Keratinocyte (primary cell): Measurements from ENCODE around the gene APBB2. TPM values are rescaled to one million over a fixed set of nuclear protein-coding genes. Genes with fewer than 3 reads are reported as not detected.

ENCODE experiments used
- DNase-seq: peaks from one replicate; pipeline ENCODE4 v3.0.0-alpha.2; 2011; ENCODE audit warnings: low read depth, missing footprints, low spot score
- FAIRE-seq: peaks from 2 replicates; lab custom pipeline; 2011; peaks lifted over from hg19 to GRCh38; lab: Jason Lieb, UNC
- H2AFZ ChIP-seq: 2 replicates; pipeline ENCODE4 v1.6.0; 2012; ENCODE audit warnings: low read length, control low read depth, inconsistent platforms; ENCODE audit not compliant: control insufficient read depth
- H3K27ac ChIP-seq: 2 replicates; pipeline ENCODE4 v1.5.1; 2011; ENCODE audit warnings: low read length; ENCODE audit not compliant: control insufficient read depth, insufficient read depth
- H3K27me3 ChIP-seq: 3 replicates; pipeline ENCODE4 v1.6.0; 2011; ENCODE audit warnings: low read length; ENCODE audit not compliant: control insufficient read depth, insufficient read depth; ENCODE audit errors: extremely low read depth
- H3K36me3 ChIP-seq, 2 experiments: 2 replicates in 1 of 2; 3 replicates in 1 of 2; pipeline ENCODE4 v1.5.1; 2011; ENCODE audit warnings: low read length in 2 of 2, mild to moderate bottlenecking in 1 of 2; ENCODE audit not compliant: control insufficient read depth in 2 of 2, insufficient read depth in 2 of 2; ENCODE audit errors: extremely low read depth in 1 of 2
- H3K4me1 ChIP-seq: 3 replicates; pipeline ENCODE4 v1.5.1; 2011; ENCODE audit warnings: low read length; ENCODE audit not compliant: control insufficient read depth, insufficient read depth; ENCODE audit errors: extremely low read depth
- H3K4me2 ChIP-seq: 3 replicates; pipeline ENCODE4 v1.6.0; 2011; ENCODE audit warnings: low read depth, low read length; ENCODE audit not compliant: control insufficient read depth, insufficient read depth; ENCODE audit errors: extremely low read depth
- H3K4me3 ChIP-seq, 3 experiments: fragments of 200-600 bp in 1 of 3; sonication (generic) in 1 of 3; 2 replicates in 2 of 3; 3 replicates in 1 of 3; pipeline ENCODE4 v1.5.1; 2011 to 2016; ENCODE audit warnings: low read length in 3 of 3, mild to moderate bottlenecking in 3 of 3, control low read depth in 2 of 3, inconsistent platforms in 1 of 3, low read depth in 1 of 3, mixed read lengths in 1 of 3, mixed run types in 1 of 3, moderate library complexity in 1 of 3; ENCODE audit not compliant: control insufficient read depth in 2 of 3, insufficient read depth in 2 of 3; ENCODE audit errors: extremely low read depth in 1 of 3
- H3K79me2 ChIP-seq: 2 replicates; pipeline ENCODE4 v1.6.0; 2012; ENCODE audit warnings: low read length; ENCODE audit not compliant: control insufficient read depth, insufficient read depth
- H3K9ac ChIP-seq: 3 replicates; pipeline ENCODE4 v1.6.0; 2011; ENCODE audit warnings: low read length; ENCODE audit not compliant: control insufficient read depth, insufficient read depth; ENCODE audit errors: extremely low read depth
- H3K9me1 ChIP-seq: 3 replicates; pipeline ENCODE4 v1.6.0; 2011; ENCODE audit warnings: low read length; ENCODE audit not compliant: control insufficient read depth, insufficient read depth; ENCODE audit errors: extremely low read depth
- H3K9me3 ChIP-seq: 2 replicates; pipeline ENCODE4 v1.5.1; 2012; ENCODE audit warnings: low read depth, low read length; ENCODE audit not compliant: control insufficient read depth
- H4K20me1 ChIP-seq: 3 replicates; pipeline ENCODE4 v1.6.0; 2011; ENCODE audit warnings: low read length; ENCODE audit not compliant: control insufficient read depth, insufficient read depth; ENCODE audit errors: extremely low read depth
- CTCF ChIP-seq, 3 experiments: IDR thresholded peaks in 1 of 3; conservative IDR thresholded peaks in 1 of 3; optimal IDR thresholded peaks in 1 of 3; 2 replicates in 2 of 3; 3 replicates in 1 of 3; pipeline versions ENCODE3 to v1.5.1; 2011; ENCODE audit warnings: low read length in 3 of 3, mild to moderate bottlenecking in 3 of 3, moderate library complexity in 2 of 3, control low read depth in 1 of 3, inconsistent platforms in 1 of 3; ENCODE audit not compliant: insufficient read depth in 2 of 3; ENCODE audit errors: extremely low read depth in 1 of 3
- EZH2 ChIP-seq: IDR thresholded peaks from one replicate; pipeline ENCODE4 v1.6.1; 2012; ENCODE audit warnings: inconsistent platforms, mild to moderate bottlenecking, low read length, moderate library complexity
- dilution Hi-C: fragments of 300-500 bp; cut with MboI; formaldehyde crosslinking; loops from one replicate; pipeline ENCODE4 v1.7.0; 2020; ENCODE audit warnings: low sequenced_read_pairs; ENCODE audit not compliant: extremely low pct_ligation_motif_present
- polyA plus RNA-seq, 5 experiments: library from polyadenylated mRNA; depleted of rRNA in 3 of 5; stranded (reverse) in 3 of 5; stranded (forward) in 1 of 5; unstranded in 1 of 5; fragments of >200 nt; gene quantifications; 1 replicate in 1 of 5; 2 replicates in 3 of 5; 3 replicates in 1 of 5; pipeline versions ENCODE4 v1.2.1 to v1.2.3, GENCODE V29; 2011 to 2012; ENCODE audit warnings: missing spikeins in 2 of 5, low read depth in 1 of 5, low replicate concordance in 1 of 5

APBB2 gene
- polyA plus RNA-seq, 1 donor (not counting 4 experiments of a cell fraction or from before 2014, with no cell fraction given): 57.3 TPM

- DNase-seq: no peak
- Histone ChIP-seq H3K9me1 (no peaks in the 10 kb centered on the region), H3K9ac (peak overlapping the region; percentile 60), H3K36me3 (peaks cover 7 to 18% of the 10 kb centered on the region in 2 experiments), H3K9me3 (no peaks in the 10 kb centered on the region), H3K4me3 (no peak overlapping the region), H3K4me1 (peaks cover 64% of the 10 kb centered on the region), H3K27me3 (no peaks in the 10 kb centered on the region), H4K20me1 (no peaks in the 10 kb centered on the region), H2AFZ (no peak overlapping the region), H3K79me2 (peaks cover 69% of the 10 kb centered on the region), H3K4me2 (peak overlapping the region; percentile 71), H3K27ac (peak overlapping the region; percentile 83)
- dilution Hi-C loops: no loop called here
- no peak for TF ChIP-seq CTCF (optimal IDR thresholded peaks at IDR 0.05 in 1 of 3, IDR thresholded peaks at IDR 0.05 in 1 of 3, conservative IDR thresholded peaks at IDR 0.05 in 1 of 3; ENCODE audit: extremely low read depth in 1 of 3, insufficient read depth in 2 of 3, low read length in 3 of 3)
- TF ChIP-seq EZH2: no peak
- FAIRE-seq: no peak
Observed at GRCh38 chr4:41144040-41144379, 70.3 kb downstream of the APBB2 start.

GRCh38 chr4:41143311-41144039, 70.9 kb downstream of the APBB2 start:
- Histone ChIP-seq H4K20me1 (no peaks in the 10 kb centered on the region), H3K36me3 (peaks cover 7 to 18% of the 10 kb centered on the region in 2 experiments), H3K27ac (peak overlapping the region; percentile 83), H3K4me2 (peak overlapping the region; percentile 71), H3K27me3 (no peaks in the 10 kb centered on the region), H2AFZ (no peak overlapping the region), H3K9me1 (no peaks in the 10 kb centered on the region), H3K4me3 (peak overlapping the region in 2 of 3 experiments; percentile 18 to 49), H3K9ac (peak overlapping the region; percentile 60), H3K9me3 (no peaks in the 10 kb centered on the region), H3K79me2 (peaks cover 71% of the 10 kb centered on the region), H3K4me1 (peaks cover 62% of the 10 kb centered on the region)
- dilution Hi-C loops: no loop called here
- no peak for TF ChIP-seq EZH2
- TF ChIP-seq CTCF (optimal IDR thresholded peaks at IDR 0.05 in 1 of 3, IDR thresholded peaks at IDR 0.05 in 1 of 3, conservative IDR thresholded peaks at IDR 0.05 in 1 of 3; ENCODE audit: extremely low read depth in 1 of 3, insufficient read depth in 2 of 3, low read length in 3 of 3): no peak
- DNase-seq (no peak), FAIRE-seq (peak; percentile 79)
